Endodermal cell (in vitro differentiated cells): Measurements from ENCODE around the gene MBOAT1. TPM values are rescaled to one million over a fixed set of nuclear protein-coding genes. Genes with fewer than 3 reads are reported as not detected.

Experiments used
- DNase-seq: peaks from one replicate; pipeline ENCODE4 v3.0.0-alpha.2; 2017
- H3K27ac ChIP-seq: 2 replicates; pipeline ENCODE4 v1.5.1; 2013; ENCODE audit warnings: mild to moderate bottlenecking, low read depth, low read length, moderate library complexity
- H3K27me3 ChIP-seq: 2 replicates; pipeline ENCODE4 v1.6.1; 2013; ENCODE audit warnings: mild to moderate bottlenecking, low read length, moderate library complexity; ENCODE audit not compliant: insufficient read depth, control insufficient read depth, poor library complexity, severe bottlenecking
- H3K36me3 ChIP-seq: 2 replicates; pipeline ENCODE4 v1.7.0; 2013; ENCODE audit warnings: mild to moderate bottlenecking, low read length, moderate library complexity; ENCODE audit not compliant: control insufficient read depth, insufficient read depth
- H3K4me1 ChIP-seq: one replicate; pipeline ENCODE4 v1.7.0; 2013; ENCODE audit warnings: low read length; ENCODE audit not compliant: control insufficient read depth, insufficient read depth
- H3K4me3 ChIP-seq: 2 replicates; pipeline ENCODE4 v1.5.1; 2013; ENCODE audit warnings: mild to moderate bottlenecking, low read length, moderate library complexity
- H3K9ac ChIP-seq: 2 replicates; pipeline ENCODE4 v1.6.1; 2013; ENCODE audit warnings: mild to moderate bottlenecking, low read length, moderate library complexity; ENCODE audit not compliant: poor library complexity, severe bottlenecking; ENCODE audit errors: extremely low read depth
- H3K9me3 ChIP-seq: 2 replicates; pipeline ENCODE4 v1.6.1; 2013; ENCODE audit warnings: mild to moderate bottlenecking, low read length, moderate library complexity; ENCODE audit not compliant: control insufficient read depth
- H3K27ac Mint-ChIP-seq: 2 replicates; pipeline ENCODE4 v1.8.0; 2020; ENCODE audit warnings: mixed read lengths
- H3K27me3 Mint-ChIP-seq: 2 replicates; pipeline ENCODE4 v1.8.0; 2021; ENCODE audit warnings: mild to moderate bottlenecking, mixed read lengths; ENCODE audit not compliant: insufficient read depth
- H3K36me3 Mint-ChIP-seq: 2 replicates; pipeline ENCODE4 v1.8.0; 2020; ENCODE audit warnings: low read depth, mixed read lengths
- H3K4me1 Mint-ChIP-seq: 2 replicates; pipeline ENCODE4 v1.8.0; 2020; ENCODE audit warnings: mixed read lengths
- H3K4me3 Mint-ChIP-seq: 2 replicates; pipeline ENCODE4 v1.8.0; 2020; ENCODE audit warnings: mild to moderate bottlenecking, moderate library complexity, mixed read lengths
- H3K9me3 Mint-ChIP-seq: 2 replicates; pipeline ENCODE4 v1.8.0; 2020; ENCODE audit warnings: mild to moderate bottlenecking, mixed read lengths
- WGBS, 2 experiments: methylation state at CpG; one replicate each; pipeline versions ENCODE4 v1.1.5 to v1.1.7; 2013; ENCODE audit warnings: missing lambda C conversion rate in 2 of 2, mixed read lengths in 1 of 2; ENCODE audit not compliant: insufficient coverage in 1 of 2, insufficient read length in 1 of 2; 5-methylcytosine and 5-hydroxymethylcytosine counted together
- total RNA-seq, 2 donors: library from RNA; stranded (reverse); fragmentation: NEBNext Ultra II Directional in 1 of 2; extraction: Animal tissue kit (Norgen Biotek cat#: 25700) in 1 of 2; gene quantifications; 2 replicates in 1 of 2; 3 replicates in 1 of 2; pipeline ENCODE4 v1.2.1, GENCODE V29; 2021
- TF ChIP-seq, protein P1 (sequence below): fragments of 200-600 bp; sonication (generic); conservative IDR thresholded peaks from 2 replicates; pipeline ENCODE4 v1.5.0; 2021; ENCODE audit warnings: antibody characterized with exemption, mild to moderate bottlenecking

Gene MBOAT1
- total RNA-seq, 2 donors from 2014 or later: 7.7 to 9.4 TPM

- no peaks in the 10 kb centered on the region for H3K9me3 Mint-ChIP-seq
- TF ChIP-seq, protein P1, sequence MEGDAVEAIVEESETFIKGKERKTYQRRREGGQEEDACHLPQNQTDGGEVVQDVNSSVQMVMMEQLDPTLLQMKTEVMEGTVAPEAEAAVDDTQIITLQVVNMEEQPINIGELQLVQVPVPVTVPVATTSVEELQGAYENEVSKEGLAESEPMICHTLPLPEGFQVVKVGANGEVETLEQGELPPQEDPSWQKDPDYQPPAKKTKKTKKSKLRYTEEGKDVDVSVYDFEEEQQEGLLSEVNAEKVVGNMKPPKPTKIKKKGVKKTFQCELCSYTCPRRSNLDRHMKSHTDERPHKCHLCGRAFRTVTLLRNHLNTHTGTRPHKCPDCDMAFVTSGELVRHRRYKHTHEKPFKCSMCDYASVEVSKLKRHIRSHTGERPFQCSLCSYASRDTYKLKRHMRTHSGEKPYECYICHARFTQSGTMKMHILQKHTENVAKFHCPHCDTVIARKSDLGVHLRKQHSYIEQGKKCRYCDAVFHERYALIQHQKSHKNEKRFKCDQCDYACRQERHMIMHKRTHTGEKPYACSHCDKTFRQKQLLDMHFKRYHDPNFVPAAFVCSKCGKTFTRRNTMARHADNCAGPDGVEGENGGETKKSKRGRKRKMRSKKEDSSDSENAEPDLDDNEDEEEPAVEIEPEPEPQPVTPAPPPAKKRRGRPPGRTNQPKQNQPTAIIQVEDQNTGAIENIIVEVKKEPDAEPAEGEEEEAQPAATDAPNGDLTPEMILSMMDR: no peak
- no peak overlapping the region for H3K4me3 ChIP-seq
- H3K36me3 ChIP-seq: no peaks in the 10 kb centered on the region
- peaks cover 6% of the 10 kb centered on the region for H3K4me1 ChIP-seq
- 93 to 95% methylated on average over 4 to 6 of the region's 6 CpGs for WGBS, 2 experiments
- no peaks in the 10 kb centered on the region for H3K9me3 ChIP-seq
- DNase-seq: no peak
- H3K27me3 Mint-ChIP-seq: no peaks in the 10 kb centered on the region
- no peaks in the 10 kb centered on the region for H3K27me3 ChIP-seq
- H3K27ac Mint-ChIP-seq: no peak overlapping the region
- H3K36me3 Mint-ChIP-seq: peaks cover 5% of the 10 kb centered on the region
- no peak overlapping the region for H3K4me3 Mint-ChIP-seq
- no peak overlapping the region for H3K9ac ChIP-seq
- peaks cover 7% of the 10 kb centered on the region for H3K4me1 Mint-ChIP-seq
- no peak overlapping the region for H3K27ac ChIP-seq
These were observed 102.7 kb downstream of the MBOAT1 start for GRCh38 chr6:20109526-20109925.

- Mint-ChIP-seq H3K4me3 (no peak overlapping the region), H3K27ac (no peak overlapping the region)
These were observed 106.4 kb downstream of the MBOAT1 start for GRCh38 chr6:20105838-20106237.

GRCh38 chr6:20104696-20105095 is 107.6 kb downstream of the MBOAT1 start:
- H3K36me3 Mint-ChIP-seq: peaks cover 17% of the 10 kb centered on the region
- H3K27me3 ChIP-seq: no peaks in the 10 kb centered on the region
- no peak overlapping the region for H3K4me3 Mint-ChIP-seq
- TF ChIP-seq, protein P1: no peak
- H3K4me3 ChIP-seq: no peak overlapping the region
- no peak overlapping the region for H3K27ac ChIP-seq
- no peaks in the 10 kb centered on the region for H3K4me1 ChIP-seq
- no peaks in the 10 kb centered on the region for H3K4me1 Mint-ChIP-seq
- H3K36me3 ChIP-seq: no peaks in the 10 kb centered on the region
- H3K9me3 Mint-ChIP-seq: no peaks in the 10 kb centered on the region
- H3K9ac ChIP-seq: no peak overlapping the region
- H3K27me3 Mint-ChIP-seq: no peaks in the 10 kb centered on the region
- no peak overlapping the region for H3K27ac Mint-ChIP-seq
- 82 to 100% methylated on average over 1 to 2 of the region's 2 CpGs for WGBS, 2 experiments
- DNase-seq: no peak
- H3K9me3 ChIP-seq: no peaks in the 10 kb centered on the region

More at GRCh38 chr6:20105838-20106237, 106.4 kb downstream of the MBOAT1 start:
- Histone ChIP-seq H3K4me1 (no peaks in the 10 kb centered on the region), H3K9me3 (no peaks in the 10 kb centered on the region), H3K27ac (no peak overlapping the region), H3K27me3 (no peaks in the 10 kb centered on the region), H3K9ac (no peak overlapping the region), H3K36me3 (no peaks in the 10 kb centered on the region), H3K4me3 (no peak overlapping the region)
- Mint-ChIP-seq H3K36me3 (peaks cover 16% of the 10 kb centered on the region), H3K9me3 (no peaks in the 10 kb centered on the region), H3K27me3 (no peaks in the 10 kb centered on the region), H3K4me1 (no peaks in the 10 kb centered on the region)
- 93 to 100% methylated on average over 2 to 4 of the region's 4 CpGs for WGBS, 2 experiments
- DNase-seq: no peak
- TF ChIP-seq, protein P1: no peak
